NCI-H128 (cell line): ENCODE measurements around the gene RAB31.

ENCODE experiments used
- DNase-seq: peaks from one replicate; lab custom pipeline; 2025; ENCODE audit not compliant: unreplicated experiment; lab: John Stamatoyannopoulos, UW

The RAB31 gene

DNA sequence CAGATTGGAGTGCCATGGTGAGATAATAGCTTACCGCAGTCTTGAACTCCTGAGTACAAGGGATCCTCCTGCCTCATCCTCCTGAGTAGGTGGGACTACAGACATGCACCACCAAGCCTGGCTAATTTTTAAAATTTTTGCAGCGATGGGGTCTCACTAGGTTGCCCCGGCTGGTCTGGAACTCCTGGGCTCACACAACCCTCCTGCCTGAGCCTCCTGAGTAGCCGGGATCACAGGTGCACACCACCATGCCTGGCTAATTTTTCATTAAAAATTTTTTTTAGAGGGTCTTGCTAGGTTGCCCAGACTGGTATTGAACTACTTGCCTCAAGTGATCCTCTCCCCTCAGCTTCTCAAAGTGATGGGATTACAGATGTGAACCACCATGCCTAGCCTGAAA lies 27.8 kb downstream of the RAB31 start:
- DNase-seq = no peak

DNA sequence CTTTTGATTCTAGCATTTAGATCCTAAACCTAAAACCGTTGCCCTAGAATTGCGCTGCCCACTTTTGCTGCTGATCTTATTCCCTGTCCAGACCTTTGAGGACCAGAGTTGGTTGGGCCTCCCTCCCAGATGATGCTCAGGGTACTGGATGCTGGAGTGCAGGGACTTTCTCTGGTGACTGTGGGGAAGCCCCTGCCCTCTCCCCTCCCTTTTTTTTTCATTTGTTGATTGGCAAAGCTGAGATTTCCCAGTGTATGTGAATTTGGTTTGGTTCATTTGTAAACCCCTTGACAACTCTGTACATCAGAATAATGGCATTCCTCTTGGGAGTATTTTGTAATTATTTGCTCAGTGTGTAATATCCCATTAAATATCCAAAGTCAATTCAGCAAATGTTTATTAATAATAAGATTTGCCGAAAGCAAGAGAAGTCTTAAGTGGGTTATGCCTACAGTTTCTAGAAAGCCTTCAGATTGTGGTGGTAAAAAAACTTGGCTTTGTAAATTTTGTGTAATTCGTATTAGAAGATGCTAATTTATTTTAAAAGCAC lies 28.3 kb downstream of the RAB31 start:
- no peak for DNase-seq

DNA sequence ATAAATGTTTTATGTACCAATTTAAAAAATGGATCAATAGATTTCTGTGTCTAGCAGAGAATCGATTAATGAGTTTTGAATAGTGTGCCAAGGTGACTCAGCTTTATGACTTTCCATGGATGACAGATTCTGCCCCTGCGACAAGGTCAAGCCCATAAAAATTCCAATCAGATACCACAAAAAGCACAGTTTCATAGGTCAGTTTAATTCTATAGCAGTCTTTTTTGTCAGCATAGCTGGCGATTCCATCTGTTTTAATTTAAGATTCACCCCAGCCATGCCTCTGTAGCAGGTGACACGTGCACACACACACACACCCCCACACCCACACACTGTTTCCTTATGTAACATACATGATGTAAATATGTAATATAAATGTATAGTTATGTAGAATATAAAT lies 28.9 kb downstream of the RAB31 start:
- no peak for DNase-seq

DNA sequence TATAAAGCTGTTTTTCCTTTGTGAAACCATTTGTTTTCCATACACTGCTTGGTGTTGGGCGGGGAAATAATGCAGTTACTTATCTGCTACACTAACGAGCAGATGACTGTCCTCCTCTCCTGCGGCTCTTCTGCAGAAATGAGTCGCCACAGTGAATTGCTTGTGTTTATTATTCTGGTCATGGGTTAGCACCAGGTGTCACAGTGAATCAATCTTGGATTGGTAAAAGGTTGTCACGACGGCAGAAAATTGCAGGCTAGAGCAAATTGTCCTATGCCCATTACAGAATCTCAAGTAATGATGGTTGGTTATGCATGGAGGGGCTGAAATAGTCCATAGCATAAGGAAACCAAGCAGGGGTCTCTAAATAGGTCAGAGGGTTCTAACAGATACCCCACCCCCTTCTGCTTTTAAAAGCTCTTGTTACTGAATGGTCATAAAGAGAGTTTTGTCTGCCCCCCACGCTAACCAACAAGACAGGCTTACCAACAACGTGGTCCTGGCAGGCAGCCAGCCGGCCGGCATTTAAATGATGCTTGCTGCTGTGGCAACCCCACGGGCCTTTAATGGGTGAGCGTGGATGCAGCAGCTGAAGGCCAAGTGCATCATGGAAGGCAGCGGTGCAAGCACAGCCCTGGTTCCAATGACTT lies 29.5 kb downstream of the RAB31 start:
- DNase-seq = peak; percentile 66

DNA sequence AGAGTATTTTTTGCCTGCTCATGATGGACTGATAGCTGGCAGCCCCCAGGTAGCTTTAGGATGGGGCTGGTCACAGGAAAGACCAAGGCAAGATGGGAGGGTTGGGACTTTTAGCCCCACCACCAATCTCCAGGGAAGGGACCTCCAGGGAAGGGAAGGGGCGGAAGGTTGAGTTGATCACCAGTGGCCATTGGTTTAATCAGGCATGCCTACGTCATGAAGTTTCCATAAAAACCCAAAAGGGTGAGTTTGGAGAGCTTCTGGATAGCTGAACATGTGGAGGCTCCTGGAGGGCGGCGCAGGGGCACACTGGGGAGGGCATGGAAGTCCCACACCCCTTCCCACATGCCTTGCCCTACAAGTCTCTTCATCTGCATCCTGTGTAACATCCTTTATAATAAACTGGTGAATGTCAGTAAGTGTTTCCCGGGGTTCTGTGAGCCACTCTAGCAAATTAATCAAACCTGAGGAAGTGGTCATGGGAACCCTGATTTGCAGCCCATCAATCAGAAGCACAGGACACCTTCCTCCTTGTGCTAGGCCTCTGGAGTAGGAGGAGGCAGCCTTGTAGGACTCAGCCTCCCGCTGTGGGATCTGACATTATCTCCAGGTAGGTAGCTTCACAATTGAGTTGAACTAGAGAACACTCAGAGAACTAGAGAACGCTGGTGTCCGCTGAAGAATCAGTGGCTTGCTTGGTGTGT lies 30.3 kb downstream of the RAB31 start:
- no peak for DNase-seq

DNA sequence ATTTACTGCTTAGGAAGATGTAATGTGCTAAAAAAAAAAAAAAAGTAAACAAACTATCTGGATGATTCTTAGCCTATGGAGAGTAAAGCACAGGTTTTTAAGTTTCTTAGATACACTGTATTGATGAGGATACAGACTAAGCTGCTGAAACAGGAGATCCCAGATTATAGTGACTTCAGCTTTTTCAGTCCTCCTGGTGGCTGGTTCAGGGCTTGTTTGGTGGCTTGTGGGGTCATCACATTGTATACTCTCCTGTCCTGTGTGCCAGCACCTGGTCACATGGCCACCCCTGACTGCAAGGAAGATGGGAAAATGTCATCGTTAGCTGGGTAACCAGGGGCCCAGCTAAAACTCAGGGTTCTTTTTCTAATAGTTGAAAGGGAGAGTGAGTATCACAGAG lies 31.4 kb downstream of the RAB31 start:
- DNase-seq = no peak

DNA sequence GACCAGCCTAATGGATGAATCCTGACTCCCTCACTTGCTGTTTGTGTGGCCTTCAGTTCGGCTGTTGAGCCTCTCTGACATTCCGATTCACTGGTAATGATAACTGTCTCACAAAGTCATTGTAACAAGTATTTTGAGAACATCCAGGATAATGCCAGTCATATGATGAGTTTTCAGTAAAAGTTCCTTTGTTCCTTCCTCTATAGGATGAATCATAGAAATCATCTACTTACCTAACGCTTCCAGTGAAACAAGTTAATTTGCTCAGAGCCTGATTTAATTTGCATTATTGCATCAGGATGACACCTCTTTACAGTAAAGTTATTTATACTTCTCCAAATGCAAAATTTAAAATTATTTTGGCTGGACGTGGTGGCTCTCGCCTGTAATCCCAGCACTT lies 32.0 kb downstream of the RAB31 start:
- no peak for DNase-seq

DNA sequence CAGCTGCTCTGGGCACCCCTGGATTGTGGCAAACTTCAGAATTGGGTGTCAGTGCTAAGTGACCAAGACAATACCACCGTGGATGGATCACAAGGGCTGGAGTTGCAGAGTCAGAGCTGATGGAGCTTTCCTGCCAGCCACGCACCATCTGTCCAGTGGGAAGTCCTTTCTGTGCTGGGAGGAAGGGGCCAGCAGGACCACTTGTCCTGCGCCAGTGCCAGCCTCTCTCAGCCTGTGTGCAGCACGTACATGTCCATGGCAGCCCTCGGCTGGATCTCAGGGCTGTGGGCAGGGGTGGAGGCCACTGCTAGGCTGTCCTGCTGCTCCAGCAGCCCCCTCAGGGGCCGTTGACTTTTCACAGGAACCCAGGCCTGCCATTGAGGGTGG lies 33.3 kb downstream of the RAB31 start:
- DNase-seq = no peak

DNA sequence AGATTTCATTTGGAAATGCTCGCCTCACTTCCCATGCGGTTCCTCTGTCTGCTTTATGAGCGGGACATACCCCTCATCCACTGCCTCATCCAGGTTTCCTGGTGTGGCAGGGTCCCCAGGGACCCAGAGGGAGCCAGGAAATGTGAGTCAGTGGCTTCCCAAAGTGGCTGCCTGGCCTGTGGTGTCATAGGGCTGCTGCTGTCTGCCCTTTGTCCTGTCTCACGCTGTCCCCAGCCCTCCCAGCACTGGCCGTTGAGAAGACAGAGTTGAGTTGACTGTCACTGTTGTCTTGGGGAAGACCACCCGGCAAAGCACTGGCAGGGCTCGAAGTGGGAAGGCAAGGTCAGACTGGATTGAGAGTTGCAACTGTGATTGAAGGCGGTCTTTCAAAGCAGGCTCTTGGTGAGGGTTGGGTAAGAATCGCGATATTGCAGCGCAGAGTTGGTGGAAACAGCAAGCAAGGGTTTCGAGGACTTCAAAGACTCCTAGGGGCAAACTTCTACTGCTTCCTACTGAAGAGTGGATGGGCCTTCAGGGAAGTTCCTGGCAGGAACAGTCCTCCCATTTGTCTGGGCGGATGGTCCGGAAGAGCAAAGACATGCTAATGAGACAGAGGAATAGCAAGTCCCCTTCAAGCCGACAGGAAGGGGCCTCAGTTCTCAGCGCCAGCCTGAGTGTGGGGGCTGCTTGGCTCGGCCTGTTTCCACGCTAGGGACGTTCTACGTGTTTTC lies 33.9 kb downstream of the RAB31 start:
- no peak for DNase-seq

DNA sequence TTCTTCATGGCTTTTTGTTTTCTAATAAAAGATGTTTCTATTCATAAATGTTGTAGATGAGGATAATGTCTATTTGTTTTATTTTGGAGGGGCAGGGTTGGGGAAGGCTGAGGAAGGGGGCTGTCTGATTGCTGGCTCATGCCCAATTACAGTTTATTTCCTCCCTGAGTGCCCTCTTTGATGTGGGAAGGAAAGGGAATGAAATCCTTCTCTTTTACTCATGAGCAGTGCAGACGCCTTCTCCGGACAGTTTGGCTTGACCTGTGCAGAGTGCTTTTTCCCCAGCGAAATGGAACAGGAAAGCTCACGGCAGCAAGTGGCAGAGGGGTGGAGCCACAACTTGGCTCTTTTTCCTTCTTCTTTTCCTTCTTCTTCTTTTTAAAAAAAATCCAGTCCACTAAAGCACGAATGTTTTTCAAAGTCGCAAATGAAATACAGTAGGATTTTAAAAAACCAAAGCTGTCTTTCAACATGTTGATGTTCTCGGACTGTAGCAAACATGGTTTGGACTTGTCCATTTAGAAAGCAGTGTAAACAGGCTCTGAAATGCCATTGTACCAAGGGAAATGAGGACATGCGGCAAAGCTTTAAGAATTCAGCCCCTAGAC lies 34.5 kb downstream of the RAB31 start:
- no peak for DNase-seq

DNA sequence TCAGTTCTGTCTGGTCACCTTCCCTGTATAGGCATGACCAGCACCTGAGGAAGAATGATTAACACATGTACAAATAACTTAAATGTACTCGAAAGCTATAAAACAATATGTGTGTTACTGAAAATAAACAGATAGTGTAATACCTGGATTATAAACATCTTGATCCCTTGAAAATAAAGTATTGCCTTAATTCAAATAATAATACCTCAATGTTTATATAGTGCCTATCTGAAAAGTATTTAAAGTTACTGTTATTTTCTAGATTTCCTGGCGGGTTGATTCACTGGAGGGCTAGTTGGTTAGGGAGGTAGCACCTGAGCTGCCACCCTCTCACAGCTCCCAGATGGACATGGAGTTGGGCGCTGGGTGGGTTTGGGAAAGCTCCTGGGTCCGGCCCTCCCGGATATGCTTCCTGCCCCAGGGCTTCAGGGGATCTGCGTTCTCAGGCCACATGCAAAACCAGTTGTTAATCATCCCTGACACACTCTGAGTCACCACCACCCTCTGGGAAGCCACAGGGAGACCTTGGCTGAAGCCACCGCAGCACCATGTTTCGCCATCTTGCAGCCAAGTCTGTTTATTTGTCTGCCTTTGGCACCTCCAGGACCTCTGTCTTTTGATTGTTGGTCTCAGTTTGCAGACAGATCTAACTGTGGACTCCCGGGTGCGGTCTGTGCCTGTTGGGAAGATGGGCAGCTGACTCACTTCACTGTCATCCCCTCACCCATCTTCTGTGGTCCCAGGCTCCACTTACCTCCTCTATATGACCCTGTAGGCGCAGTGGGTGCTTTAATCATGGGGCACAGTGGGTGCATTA lies 35.3 kb downstream of the RAB31 start:
- DNase-seq = no peak

DNA sequence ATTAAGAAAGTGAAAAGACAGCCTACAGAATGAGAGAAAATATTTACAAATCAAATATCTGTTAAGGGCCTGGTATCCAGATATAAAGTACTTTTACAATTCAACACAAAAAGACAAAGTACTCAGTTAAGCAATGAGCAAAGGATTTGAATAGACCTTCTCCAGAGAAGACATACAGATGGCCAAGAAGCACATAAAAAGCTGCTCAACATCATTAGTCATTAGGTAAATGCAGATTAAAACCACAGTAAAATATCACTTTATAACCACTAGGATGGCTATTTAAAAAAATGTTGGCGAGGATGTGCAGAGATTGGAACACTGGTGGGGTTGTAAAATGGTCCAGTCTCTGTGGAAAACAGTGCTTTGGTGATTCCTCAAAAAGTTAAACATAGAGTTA lies 38.9 kb downstream of the RAB31 start:
- no peak for DNase-seq

DNA sequence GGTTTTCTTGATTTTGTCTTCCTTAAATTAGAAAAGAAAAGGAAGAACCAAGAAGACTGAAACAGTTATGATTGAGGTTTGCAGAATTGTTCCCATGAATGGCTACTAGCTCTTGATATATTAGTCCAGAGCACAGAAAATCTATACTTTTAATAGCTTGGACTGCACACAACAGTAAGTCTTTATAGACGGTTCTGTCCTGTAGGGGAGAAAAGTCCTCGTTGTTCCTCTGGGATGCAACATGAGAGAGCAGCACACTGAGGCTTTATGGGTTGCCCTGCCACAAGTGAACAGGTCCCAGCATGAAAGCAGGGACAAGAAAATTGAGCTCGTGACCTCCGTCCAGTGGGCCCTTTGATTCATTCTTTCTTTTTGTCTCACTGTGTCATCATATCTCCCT lies 41.5 kb downstream of the RAB31 start:
- DNase-seq = no peak

DNA sequence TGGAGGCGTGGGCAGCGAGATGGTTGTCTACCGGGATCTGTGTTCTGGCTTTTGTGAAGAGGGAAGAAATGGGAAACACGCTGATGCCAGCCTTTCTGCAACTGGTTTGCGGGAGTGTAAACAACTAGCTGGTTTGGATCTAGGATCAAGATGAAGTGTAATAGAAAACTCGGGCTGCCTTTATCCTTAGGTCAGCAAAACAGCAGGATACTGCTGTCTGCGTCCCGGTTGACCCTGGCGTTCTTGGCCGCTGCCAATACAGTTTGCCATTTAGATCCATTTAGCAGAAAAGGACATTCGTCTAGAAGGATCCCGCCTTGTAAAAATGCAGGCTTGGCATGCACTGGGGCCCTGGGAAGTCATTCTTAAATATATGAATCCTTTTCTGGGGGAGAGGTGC lies 42.0 kb downstream of the RAB31 start:
- DNase-seq = no peak

DNA sequence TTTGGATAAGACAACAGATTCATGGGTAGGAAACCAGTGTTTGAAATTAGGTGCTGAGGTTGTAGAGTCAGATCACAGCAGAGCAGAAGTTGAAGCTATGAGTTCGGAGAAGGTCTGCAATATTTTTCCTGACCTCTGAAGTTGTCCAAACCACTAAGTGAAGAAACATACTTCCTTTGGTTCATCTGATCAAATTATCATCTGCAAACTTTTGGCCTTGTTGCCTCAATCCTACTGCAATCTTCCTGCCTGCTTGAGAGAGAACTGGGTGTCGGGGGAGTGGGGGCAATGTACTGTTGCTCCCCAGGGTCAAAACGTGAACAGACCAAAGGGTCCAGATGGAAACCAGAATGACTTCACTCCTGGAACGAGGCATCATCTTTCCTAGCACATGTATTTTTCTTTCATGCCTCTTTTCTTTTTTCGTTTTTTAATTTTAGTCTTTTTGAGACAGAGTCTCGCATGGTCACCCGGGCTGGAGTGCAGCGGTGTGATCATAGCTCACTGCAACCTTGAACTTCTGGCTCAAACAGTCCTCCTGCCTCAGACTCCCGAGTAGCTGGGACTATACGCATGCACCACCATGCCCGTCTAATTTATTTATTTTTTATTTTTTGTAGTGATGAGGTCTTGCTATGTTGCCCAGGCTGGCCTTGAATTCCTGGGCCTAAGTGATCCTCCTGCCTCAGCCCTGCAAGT lies 42.7 kb downstream of the RAB31 start:
- no peak for DNase-seq

DNA sequence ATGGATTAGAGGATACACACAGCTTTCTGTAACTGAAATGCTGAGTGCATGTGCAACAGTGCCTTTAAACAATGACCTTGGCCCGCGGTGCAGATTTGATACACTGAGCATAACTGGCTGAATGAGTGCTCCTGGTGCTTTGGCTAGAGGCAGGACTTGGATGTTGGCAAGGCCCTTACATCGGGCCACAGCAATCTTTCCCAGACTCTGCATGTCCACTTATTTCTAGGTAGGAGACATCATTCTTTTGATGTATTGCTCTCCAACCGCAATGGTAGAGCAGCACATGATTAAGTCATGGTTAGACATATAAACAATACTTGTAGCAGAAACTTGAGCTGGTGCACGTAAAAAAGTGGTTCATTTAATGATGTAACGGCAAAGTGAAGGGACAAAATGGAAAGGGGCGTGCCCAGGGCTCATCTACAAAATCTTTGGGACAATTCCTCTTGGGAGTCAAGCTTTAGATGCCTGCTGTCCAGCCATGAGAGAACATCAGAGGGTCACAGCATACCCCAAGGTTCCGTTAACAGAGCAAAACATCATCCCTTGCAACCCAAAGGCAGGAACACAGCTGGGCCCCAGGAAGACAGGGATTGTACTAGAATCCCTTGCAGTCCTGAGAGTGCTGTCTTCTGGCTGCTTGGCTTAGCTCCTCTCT lies 43.4 kb downstream of the RAB31 start:
- DNase-seq = no peak

DNA sequence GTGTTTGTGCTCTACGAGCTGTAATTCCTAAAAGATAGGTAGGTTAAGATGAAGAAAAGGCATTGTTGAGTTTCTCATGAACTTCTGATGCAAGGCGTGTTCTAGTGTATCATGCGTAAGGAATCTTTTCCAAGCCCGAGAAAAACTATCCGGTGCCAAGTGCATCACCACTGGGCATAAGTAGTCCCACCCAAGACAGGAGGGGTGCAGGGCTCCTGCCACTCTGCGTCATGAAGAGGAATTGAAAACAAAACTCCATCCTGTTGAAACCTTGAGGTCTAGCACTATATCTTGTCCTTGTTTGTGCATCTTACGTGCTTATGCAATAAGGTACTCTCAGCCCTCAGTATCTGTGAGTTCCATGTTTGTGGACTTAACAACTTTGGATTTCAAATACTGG lies 45.7 kb downstream of the RAB31 start:
- no peak for DNase-seq

DNA sequence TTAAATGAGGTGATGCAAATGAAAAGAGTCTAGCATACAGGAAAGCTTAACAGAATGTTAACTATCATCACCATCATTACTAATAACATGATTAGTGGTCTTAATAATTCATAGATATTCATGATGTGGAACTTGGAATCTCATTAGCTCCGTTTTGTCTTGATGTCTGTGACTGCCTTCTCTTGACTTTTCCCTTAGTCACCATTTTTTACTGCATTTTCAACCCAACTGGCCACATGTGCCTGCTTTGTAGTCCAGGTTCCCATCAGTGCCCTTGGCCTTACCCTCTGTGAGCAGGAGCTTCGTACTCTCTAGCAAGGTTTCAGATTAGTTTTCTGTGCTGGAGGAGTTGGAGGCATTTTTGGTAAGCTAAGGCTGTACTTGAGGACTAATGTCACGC lies 47.0 kb downstream of the RAB31 start:
- no peak for DNase-seq

DNA sequence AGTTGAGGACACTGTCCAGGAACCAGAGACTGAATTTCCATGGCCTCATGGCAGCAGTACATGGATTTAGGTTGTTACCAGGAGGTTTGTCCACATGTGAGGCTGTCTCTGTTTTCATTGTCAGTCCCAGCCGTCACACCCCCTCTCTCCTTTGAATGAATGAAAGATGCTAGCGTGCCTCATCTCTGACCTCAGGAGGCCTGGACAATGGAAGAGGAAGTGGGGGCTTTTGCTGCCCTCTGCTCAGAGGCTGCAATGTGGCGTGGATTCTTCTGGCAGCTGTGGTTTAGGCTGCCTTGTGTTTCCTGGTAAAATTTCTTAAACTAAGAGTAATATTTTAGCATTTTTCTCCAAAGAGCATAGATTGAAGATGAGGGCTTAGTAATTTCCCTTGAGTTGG lies 47.5 kb downstream of the RAB31 start:
- DNase-seq = no peak
